ENCODE data around the gene SLC25A51.

GRCh38 chr9:37918665-37919170 is 14.8 kb upstream of the SLC25A51 start:
- TF ChIP-seq, protein P1, sequence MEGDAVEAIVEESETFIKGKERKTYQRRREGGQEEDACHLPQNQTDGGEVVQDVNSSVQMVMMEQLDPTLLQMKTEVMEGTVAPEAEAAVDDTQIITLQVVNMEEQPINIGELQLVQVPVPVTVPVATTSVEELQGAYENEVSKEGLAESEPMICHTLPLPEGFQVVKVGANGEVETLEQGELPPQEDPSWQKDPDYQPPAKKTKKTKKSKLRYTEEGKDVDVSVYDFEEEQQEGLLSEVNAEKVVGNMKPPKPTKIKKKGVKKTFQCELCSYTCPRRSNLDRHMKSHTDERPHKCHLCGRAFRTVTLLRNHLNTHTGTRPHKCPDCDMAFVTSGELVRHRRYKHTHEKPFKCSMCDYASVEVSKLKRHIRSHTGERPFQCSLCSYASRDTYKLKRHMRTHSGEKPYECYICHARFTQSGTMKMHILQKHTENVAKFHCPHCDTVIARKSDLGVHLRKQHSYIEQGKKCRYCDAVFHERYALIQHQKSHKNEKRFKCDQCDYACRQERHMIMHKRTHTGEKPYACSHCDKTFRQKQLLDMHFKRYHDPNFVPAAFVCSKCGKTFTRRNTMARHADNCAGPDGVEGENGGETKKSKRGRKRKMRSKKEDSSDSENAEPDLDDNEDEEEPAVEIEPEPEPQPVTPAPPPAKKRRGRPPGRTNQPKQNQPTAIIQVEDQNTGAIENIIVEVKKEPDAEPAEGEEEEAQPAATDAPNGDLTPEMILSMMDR (conservative IDR thresholded peaks at IDR 0.05; ENCODE audit: low read length): no peak
- no peak for TF ChIP-seq EZH2phosphoT487 (IDR thresholded peaks at IDR 0.05; ENCODE audit: borderline replicate concordance)

Measured in Loucy (cell line).